Liver (tissue), 9 donors: ENCODE measurements around the gene SLC9A4. TPM values are rescaled to one million over a fixed set of nuclear protein-coding genes. Genes with fewer than 3 reads are reported as not detected.

Experiments
- DNase-seq: peaks from one replicate; pipeline ENCODE4 v3.0.0-alpha.2; 2017; ENCODE audit warnings: low spot score
- H3K27ac ChIP-seq, 2 donors: one replicate each; pipeline ENCODE4 v1.7.0; 2013; ENCODE audit warnings: inconsistent platforms in 2 of 2, low read length in 2 of 2, control low read depth in 1 of 2, low read depth in 1 of 2, mild to moderate bottlenecking in 1 of 2
- H3K27me3 ChIP-seq, 4 donors: one replicate each; pipeline versions ENCODE4 v1.6.1 to v1.7.0; 2013; ENCODE audit warnings: low read length in 3 of 4, inconsistent platforms in 1 of 4, mild to moderate bottlenecking in 1 of 4, moderate library complexity in 1 of 4; ENCODE audit not compliant: control insufficient read depth in 4 of 4, insufficient read depth in 4 of 4
- H3K36me3 ChIP-seq, 4 donors: one replicate each; pipeline versions ENCODE4 v1.6.1 to v1.7.0; 2013; ENCODE audit warnings: low read length in 3 of 4, mild to moderate bottlenecking in 3 of 4, low read depth in 1 of 4, moderate library complexity in 1 of 4; ENCODE audit not compliant: control insufficient read depth in 4 of 4, insufficient read depth in 3 of 4
- H3K4me1 ChIP-seq, 4 donors: one replicate each; pipeline versions ENCODE4 v1.6.1 to v1.7.0; 2013; ENCODE audit warnings: low read length in 3 of 4, mild to moderate bottlenecking in 3 of 4, moderate library complexity in 1 of 4; ENCODE audit not compliant: control insufficient read depth in 4 of 4, insufficient read depth in 4 of 4
- H3K4me3 ChIP-seq, 3 donors: one replicate each; pipeline versions ENCODE4 v1.6.1 to v1.7.0; 2013; ENCODE audit warnings: low read length in 3 of 3, control low read depth in 1 of 3, low read depth in 1 of 3, mild to moderate bottlenecking in 1 of 3
- H3K9ac ChIP-seq, 2 donors: one replicate each; pipeline ENCODE4 v1.7.0; 2013; ENCODE audit warnings: low read length in 2 of 2, mild to moderate bottlenecking in 2 of 2, moderate library complexity in 2 of 2, control low read depth in 1 of 2, low read depth in 1 of 2
- H3K9me3 ChIP-seq, 4 donors: one replicate each; pipeline versions ENCODE4 v1.6.1 to v1.7.0; 2013; ENCODE audit warnings: low read length in 3 of 4; ENCODE audit not compliant: control insufficient read depth in 4 of 4
- CTCF ChIP-seq: fragments of 150-350 bp; IDR thresholded peaks from 2 replicates; pipeline ENCODE4 v1.5.1; 2017; ENCODE audit warnings: improper control_type of control experiment, low read depth, low read length; ENCODE audit not compliant: missing input control
- EGR1 ChIP-seq, 2 donors: IDR thresholded peaks; 2 replicates each; pipeline ENCODE4 v1.6.1; 2016 to 2018; ENCODE audit warnings: antibody characterized with exemption in 2 of 2, low read depth in 2 of 2
- FOXA1 ChIP-seq: IDR thresholded peaks from 2 replicates; pipeline ENCODE4 v1.6.1; 2016; ENCODE audit warnings: antibody characterized with exemption
- GABPA ChIP-seq, 2 donors: IDR thresholded peaks in 1 of 2; conservative IDR thresholded peaks in 1 of 2; 2 replicates each; pipeline ENCODE4 v1.6.1; 2016; ENCODE audit warnings: antibody characterized with exemption in 2 of 2, mild to moderate bottlenecking in 1 of 2, moderate library complexity in 1 of 2
- HNF4A ChIP-seq, 2 donors: conservative IDR thresholded peaks; 2 replicates each; pipeline ENCODE4 v1.6.1; 2016; ENCODE audit warnings: antibody characterized with exemption in 2 of 2, mild to moderate bottlenecking in 2 of 2
- HNF4G ChIP-seq: IDR thresholded peaks from 2 replicates; pipeline ENCODE4 v1.6.1; 2016; ENCODE audit warnings: antibody characterized with exemption
- NR2F2 ChIP-seq: IDR thresholded peaks from 2 replicates; pipeline ENCODE4 v1.6.1; 2016; ENCODE audit warnings: antibody characterized with exemption
- RAD21 ChIP-seq, 2 donors: IDR thresholded peaks; 2 replicates each; pipeline ENCODE4 v1.6.1; 2016; ENCODE audit warnings: antibody characterized with exemption in 2 of 2, mild to moderate bottlenecking in 2 of 2
- REST ChIP-seq: IDR thresholded peaks from 2 replicates; pipeline ENCODE4 v1.6.1; 2016; ENCODE audit warnings: antibody characterized with exemption, mild to moderate bottlenecking
- RXRA ChIP-seq, 2 donors: IDR thresholded peaks; 2 replicates each; pipeline ENCODE4 v1.6.1; 2017 to 2018; ENCODE audit warnings: antibody characterized with exemption in 2 of 2, mild to moderate bottlenecking in 1 of 2
- TAF1 ChIP-seq: conservative IDR thresholded peaks from 2 replicates; pipeline ENCODE4 v1.6.1; 2016; ENCODE audit warnings: antibody characterized with exemption, mild to moderate bottlenecking
- YY1 ChIP-seq: IDR thresholded peaks from 2 replicates; pipeline ENCODE4 v1.6.1; 2016; ENCODE audit warnings: antibody characterized with exemption, mild to moderate bottlenecking
- WGBS: extraction: QIAGEN DNeasy Blood & Tissue Kit; methylation state at CpG from one replicate; pipeline ENCODE4 v1.1.7; 2013; 5-methylcytosine and 5-hydroxymethylcytosine counted together
- polyA plus RNA-seq, 2 donors: library from polyadenylated mRNA; stranded (reverse) in 1 of 2; unstranded in 1 of 2; fragments of 200-250 nt in 1 of 2; fragments of >200 nt in 1 of 2; fragmentation: Nextera tagmentation in 1 of 2; extraction: Ambion mirVana in 1 of 2; gene quantifications; one replicate each; pipeline versions ENCODE4 v1.2.1 to v1.2.3, GENCODE V29; 2013 to 2015
- total RNA-seq, 2 donors: library from RNA; depleted of rRNA; stranded (reverse); fragments of >200 nt; gene quantifications; one replicate each; pipeline ENCODE4 v1.2.3, GENCODE V29; 2014
- TF ChIP-seq, protein P1 (sequence below): IDR thresholded peaks from 2 replicates; pipeline ENCODE4 v1.6.1; 2016; ENCODE audit warnings: antibody characterized with exemption
- TF ChIP-seq, protein P2 (sequence below): IDR thresholded peaks from 2 replicates; pipeline ENCODE4 v1.6.1; 2016; ENCODE audit warnings: antibody characterized with exemption
- donor health status: healthy.
- donor health status: healthy.
- donor health status: healthy.
- donor health status: healthy.
- donor health status: healthy.

Gene SLC9A4
- total and polyA plus RNA-seq, 4 donors = not detected

DNA sequence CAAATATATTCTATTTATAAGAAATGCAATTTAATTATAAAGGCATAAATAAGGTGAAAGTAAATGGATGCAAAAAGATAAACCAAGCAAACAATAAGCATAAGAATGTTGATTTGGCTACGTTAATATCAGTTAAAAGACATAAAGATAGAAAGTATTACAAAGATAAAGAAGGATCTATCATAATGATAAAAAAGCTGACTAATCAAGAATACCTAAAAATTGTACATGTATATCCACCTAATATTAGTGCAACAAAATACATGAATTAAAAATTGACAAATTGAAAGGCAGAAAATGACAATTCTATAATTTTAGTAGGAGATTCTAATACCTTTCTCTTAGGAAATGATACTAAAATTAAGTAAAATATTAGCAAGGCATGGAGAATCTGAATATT is 21.5 kb downstream of the SLC9A4 start:
- Histone ChIP-seq H3K4me3 (no peak overlapping the region), H3K4me1 (no peaks in the 10 kb centered on the region), H3K27me3 (no peaks in the 10 kb centered on the region), H3K27ac (no peak overlapping the region), H3K9ac (no peak overlapping the region), H3K36me3 (no peaks in the 10 kb centered on the region), H3K9me3 (peaks cover 0 to 2% (median 0%) of the 10 kb centered on the region in 4 donors)
- 93% methylated on average over 1 of the region's 1 CpG for WGBS
- DNase-seq = no peak
- no peak for TF ChIP-seq HNF4A (conservative IDR thresholded peaks at IDR 0.05)

GRCh38 chr2:102498414-102498813 is 25.4 kb downstream of the SLC9A4 start:
- Histone ChIP-seq H3K4me3 (no peak overlapping the region), H3K36me3 (no peaks in the 10 kb centered on the region), H3K9me3 (peaks cover 0 to 2% (median 0%) of the 10 kb centered on the region in 4 donors), H3K27me3 (no peaks in the 10 kb centered on the region), H3K9ac (no peak overlapping the region), H3K27ac (no peak overlapping the region), H3K4me1 (no peaks in the 10 kb centered on the region)
- 89% methylated on average over 2 of the region's 2 CpGs for WGBS
- DNase-seq = no peak
- TF ChIP-seq, protein P1, sequence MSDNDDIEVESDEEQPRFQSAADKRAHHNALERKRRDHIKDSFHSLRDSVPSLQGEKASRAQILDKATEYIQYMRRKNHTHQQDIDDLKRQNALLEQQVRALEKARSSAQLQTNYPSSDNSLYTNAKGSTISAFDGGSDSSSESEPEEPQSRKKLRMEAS = no peak
- TF ChIP-seq HNF4G = no peak
- TF ChIP-seq TAF1 = no peak
- no peak for TF ChIP-seq NR2F2
- TF ChIP-seq YY1 = no peak
- TF ChIP-seq CTCF = no peak
- no peak for TF ChIP-seq RAD21 (IDR thresholded peaks at IDR 0.05)
- TF ChIP-seq FOXA1 = no peak
- no peak for TF ChIP-seq EGR1 (IDR thresholded peaks at IDR 0.05; ENCODE audit: low read depth in 2 of 2)
- no peak for TF ChIP-seq RXRA (IDR thresholded peaks at IDR 0.05)

DNA sequence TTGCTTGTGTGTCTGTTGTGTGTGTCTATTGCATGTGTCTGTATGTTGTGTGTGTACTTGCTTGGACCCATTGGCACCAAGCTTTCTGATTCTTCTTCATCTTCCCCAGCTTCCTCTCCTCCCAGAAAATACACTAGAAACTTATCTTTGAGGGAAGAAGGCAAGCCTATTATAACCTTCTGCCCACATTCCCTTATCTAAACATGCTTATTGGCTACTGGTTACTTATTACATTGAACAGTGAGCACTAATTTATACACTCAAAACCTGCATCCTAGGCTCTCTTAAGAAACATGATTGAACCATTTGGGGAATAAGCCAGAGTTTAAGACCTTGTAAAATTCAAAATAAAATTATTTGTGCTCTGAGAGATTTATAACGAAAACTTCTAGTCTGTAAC is 26.5 kb downstream of the SLC9A4 start:
- 77% methylated on average over 1 of the region's 1 CpG for WGBS
- TF ChIP-seq CTCF (no peak), EGR1 (IDR thresholded peaks at IDR 0.05; ENCODE audit: low read depth in 2 of 2) (no peak), REST (no peak), GABPA (IDR thresholded peaks at IDR 0.05 in 1 of 2, conservative IDR thresholded peaks at IDR 0.05 in 1 of 2) (no peak)
- TF ChIP-seq, protein P2, sequence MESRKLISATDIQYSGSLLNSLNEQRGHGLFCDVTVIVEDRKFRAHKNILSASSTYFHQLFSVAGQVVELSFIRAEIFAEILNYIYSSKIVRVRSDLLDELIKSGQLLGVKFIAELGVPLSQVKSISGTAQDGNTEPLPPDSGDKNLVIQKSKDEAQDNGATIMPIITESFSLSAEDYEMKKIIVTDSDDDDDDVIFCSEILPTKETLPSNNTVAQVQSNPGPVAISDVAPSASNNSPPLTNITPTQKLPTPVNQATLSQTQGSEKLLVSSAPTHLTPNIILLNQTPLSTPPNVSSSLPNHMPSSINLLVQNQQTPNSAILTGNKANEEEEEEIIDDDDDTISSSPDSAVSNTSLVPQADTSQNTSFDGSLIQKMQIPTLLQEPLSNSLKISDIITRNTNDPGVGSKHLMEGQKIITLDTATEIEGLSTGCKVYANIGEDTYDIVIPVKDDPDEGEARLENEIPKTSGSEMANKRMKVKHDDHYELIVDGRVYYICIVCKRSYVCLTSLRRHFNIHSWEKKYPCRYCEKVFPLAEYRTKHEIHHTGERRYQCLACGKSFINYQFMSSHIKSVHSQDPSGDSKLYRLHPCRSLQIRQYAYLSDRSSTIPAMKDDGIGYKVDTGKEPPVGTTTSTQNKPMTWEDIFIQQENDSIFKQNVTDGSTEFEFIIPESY = no peak
- Histone ChIP-seq H3K4me1 (no peaks in the 10 kb centered on the region), H3K36me3 (no peaks in the 10 kb centered on the region), H3K9me3 (peaks cover 0 to 2% (median 0%) of the 10 kb centered on the region in 4 donors), H3K27ac (no peak overlapping the region), H3K27me3 (no peaks in the 10 kb centered on the region), H3K4me3 (no peak overlapping the region), H3K9ac (no peak overlapping the region)
- no peak for DNase-seq
